B cell (primary cell): ENCODE results near the gene EFNA5. TPM values are rescaled to one million over a fixed set of nuclear protein-coding genes. Genes with fewer than 3 reads are reported as not detected.
A peak's percentile ranks its signal among the peaks of the same experiment; 100 is the strongest.

Experiments
- ATAC-seq: fragments of 200-7000 bp; cut with Tn5 transposase; one replicate; pipeline ENCODE4 v1.10.0; 2021; ENCODE audit warnings: low read depth, mild to moderate bottlenecking, moderate number of reproducible peaks, moderate library complexity
- CTCF ChIA-PET: fragments of 350-600 bp; sonication (Branson Sonifier 250); formaldehyde crosslinking; loops from one replicate; lab custom pipeline; 2021; ENCODE audit warnings: antibody characterized with exemption, inconsistent platforms; lab: Charles Lee
- POLR2A ChIA-PET: fragments of 350-600 bp; sonication (Branson Sonifier 250); formaldehyde crosslinking; loops from one replicate; lab custom pipeline; 2021; ENCODE audit warnings: antibody characterized with exemption; lab: Charles Lee
- DNase-seq: peaks from one replicate; pipeline ENCODE4 v3.0.0; 2013
- H2AFZ ChIP-seq: 2 replicates; pipeline ENCODE4 v1.6.1; 2012; ENCODE audit warnings: mild to moderate bottlenecking, low read depth, low read length; ENCODE audit not compliant: insufficient read depth, poor library complexity, severe bottlenecking
- H3K27ac ChIP-seq, 2 donors: 1 replicate in 1 of 2; 2 replicates in 1 of 2; pipeline ENCODE4 v1.5.1; 2012 to 2013; ENCODE audit warnings: low read length in 2 of 2, mild to moderate bottlenecking in 2 of 2, moderate library complexity in 1 of 2
- H3K27me3 ChIP-seq, 4 experiments: fragments of 200-600 bp in 1 of 4; sonication (generic) in 1 of 4; replicated peaks in 1 of 4; 1 replicate in 2 of 4; 2 replicates in 2 of 4; pipeline versions ENCODE4 v1.6.1 to v1.7.0; 2013 to 2016; ENCODE audit warnings: low read length in 3 of 4, mild to moderate bottlenecking in 2 of 4, mixed read lengths in 1 of 4, moderate library complexity in 1 of 4; ENCODE audit not compliant: insufficient read depth in 4 of 4, control insufficient read depth in 3 of 4; ENCODE audit errors: control extremely low read depth in 1 of 4
- H3K36me3 ChIP-seq, 2 experiments: replicated peaks in 1 of 2; 1 replicate in 1 of 2; 2 replicates in 1 of 2; pipeline versions ENCODE4 v1.6.1 to v1.7.1; 2013; ENCODE audit warnings: low read length in 1 of 2; ENCODE audit not compliant: insufficient read depth in 2 of 2, control insufficient read depth in 1 of 2; ENCODE audit errors: control extremely low read depth in 1 of 2, extremely low read depth in 1 of 2
- H3K4me1 ChIP-seq, 2 donors: fragments of 200-600 bp in 1 of 2; sonication (generic) in 1 of 2; 1 replicate in 1 of 2; 2 replicates in 1 of 2; pipeline versions ENCODE4 v1.5.1 to v1.6.1; 2013 to 2017; ENCODE audit warnings: low read length in 2 of 2; ENCODE audit not compliant: control insufficient read depth in 2 of 2, insufficient read depth in 2 of 2
- H3K4me2 ChIP-seq: replicated peaks from 2 replicates; pipeline ENCODE3; 2012; ENCODE audit warnings: mild to moderate bottlenecking, low read depth, low read length; ENCODE audit not compliant: poor library complexity, severe bottlenecking
- H3K4me3 ChIP-seq, 5 experiments: fragments of 200-600 bp in 1 of 5; sonication (generic) in 1 of 5; 1 replicate in 3 of 5; 2 replicates in 2 of 5; pipeline versions ENCODE4 v1.5.1 to v1.7.0; 2011 to 2016; ENCODE audit warnings: low read length in 4 of 5, mild to moderate bottlenecking in 4 of 5, low read depth in 2 of 5, control low read depth in 1 of 5, moderate library complexity in 1 of 5; ENCODE audit not compliant: insufficient read depth in 1 of 5; ENCODE audit errors: control extremely low read depth in 1 of 5, extremely low read depth in 1 of 5
- H3K79me2 ChIP-seq: fragments of 200-600 bp; sonication (generic); one replicate; pipeline ENCODE4 v1.6.0; 2016; ENCODE audit warnings: low read length; ENCODE audit not compliant: control insufficient read depth, insufficient read depth
- H3K9ac ChIP-seq: fragments of 200-600 bp; sonication (generic); 2 replicates; pipeline ENCODE4 v1.6.1; 2017; ENCODE audit warnings: mild to moderate bottlenecking, low read length, moderate library complexity
- H3K9me3 ChIP-seq, 3 donors: one replicate each; pipeline versions ENCODE4 v1.6.1 to v1.7.1; 2013; ENCODE audit warnings: low read length in 2 of 3; ENCODE audit not compliant: control insufficient read depth in 2 of 3, insufficient read depth in 1 of 3; ENCODE audit errors: control extremely low read depth in 1 of 3
- H4K20me1 ChIP-seq: 2 replicates; pipeline ENCODE4 v1.6.0; 2012; ENCODE audit warnings: mild to moderate bottlenecking, low read length; ENCODE audit not compliant: insufficient read depth, control insufficient read depth, poor library complexity, severe bottlenecking
- H3K27ac Mint-ChIP-seq: one replicate; pipeline ENCODE4 v1.8.0; 2021; ENCODE audit warnings: mixed read lengths
- H3K27me3 Mint-ChIP-seq: one replicate; pipeline ENCODE4 v1.8.0; 2021; ENCODE audit warnings: mixed read lengths
- H3K4me1 Mint-ChIP-seq: one replicate; pipeline ENCODE4 v1.8.0; 2021; ENCODE audit warnings: mixed read lengths
- H3K4me3 Mint-ChIP-seq: one replicate; pipeline ENCODE4 v1.8.0; 2021; ENCODE audit warnings: mixed read lengths
- H3K9me3 Mint-ChIP-seq: one replicate; pipeline ENCODE4 v1.8.0; 2022; ENCODE audit warnings: mixed read lengths; ENCODE audit not compliant: insufficient read depth
- EZH2 ChIP-seq: IDR thresholded peaks from 2 replicates; pipeline ENCODE4 v1.6.1; 2012; ENCODE audit warnings: borderline replicate concordance, low read depth, mild to moderate bottlenecking, moderate library complexity, low read length; ENCODE audit not compliant: insufficient read depth, poor library complexity, severe bottlenecking
- WGBS: methylation state at CpG from one replicate; pipeline ENCODE4 v1.1.5; 2013; ENCODE audit warnings: missing lambda C conversion rate; ENCODE audit not compliant: insufficient coverage; 5-methylcytosine and 5-hydroxymethylcytosine counted together
- intact Hi-C: fragments of 100-400 bp; cut with micrococcal nuclease; formaldehyde crosslinking; loops from one replicate; pipeline ENCODE4 v1.10.0; 2022
- polyA plus RNA-seq: library from polyadenylated mRNA; depleted of rRNA; stranded (reverse); fragments of >200 nt; gene quantifications from 2 replicates; pipeline ENCODE4 v1.2.3, GENCODE V29; 2012
- total RNA-seq, 2 donors: library from RNA; stranded (reverse); fragments of 120-200 nt in 1 of 2; gene quantifications; 1 replicate in 1 of 2; 2 replicates in 1 of 2; pipeline versions ENCODE4 v1.2.3 to v1.2.4, GENCODE V29; 2013 to 2022
- TF ChIP-seq, protein P1 (sequence below): fragments of 200-600 bp; IDR thresholded peaks from one replicate; pipeline ENCODE4 v1.8.0; 2022; ENCODE audit warnings: antibody characterized with exemption, mild to moderate bottlenecking

Gene EFNA5
- total and polyA plus RNA-seq, 2 donors (not counting 1 experiment from before 2014, with no cell fraction given): not detected

DNA sequence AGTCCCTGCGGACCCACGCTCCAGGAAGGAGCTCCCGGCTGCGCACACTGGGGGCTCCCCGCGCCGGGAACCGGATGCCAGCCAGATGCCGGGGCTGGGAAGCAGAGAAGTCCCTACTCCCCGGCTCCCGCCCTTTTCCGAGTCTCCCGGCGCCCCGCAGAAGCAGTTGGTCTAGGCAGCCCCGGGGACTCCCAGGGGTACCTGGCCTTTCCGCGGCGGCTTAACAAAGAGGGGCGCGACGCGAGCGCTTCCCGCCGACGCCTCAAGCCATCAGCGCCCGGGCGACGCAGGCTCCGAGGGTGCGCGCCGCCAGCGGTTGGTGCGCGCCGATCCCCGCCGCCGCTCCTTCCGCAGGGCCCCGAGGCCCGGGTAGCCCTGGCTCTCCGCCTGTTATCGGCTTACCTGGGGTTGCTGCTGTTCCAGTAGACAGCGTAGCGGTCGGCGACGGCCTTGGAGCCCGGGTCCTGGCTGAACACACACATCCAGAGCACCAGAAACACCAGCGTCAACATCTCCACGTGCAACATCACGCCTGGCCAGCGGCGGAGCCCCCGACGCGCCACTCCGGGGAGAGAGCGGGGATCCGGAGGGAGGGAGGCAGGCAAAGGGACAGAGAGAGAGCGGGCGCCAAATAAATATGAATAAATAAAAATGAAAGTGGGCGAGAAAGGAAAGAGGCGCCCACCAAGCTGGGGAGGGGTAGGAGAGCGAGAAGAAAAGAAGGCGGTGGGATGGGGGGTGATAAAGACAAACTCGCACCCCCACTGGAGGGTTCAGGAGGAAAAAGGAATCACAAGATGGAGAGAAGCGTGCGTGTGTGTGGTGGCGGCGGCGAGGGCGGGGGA is 428 bp downstream of the EFNA5 start:
- H3K36me3 ChIP-seq: no peaks in the 10 kb centered on the region
- peak overlapping the region; percentile 90 for H3K4me2 ChIP-seq
- TF ChIP-seq, protein P1, sequence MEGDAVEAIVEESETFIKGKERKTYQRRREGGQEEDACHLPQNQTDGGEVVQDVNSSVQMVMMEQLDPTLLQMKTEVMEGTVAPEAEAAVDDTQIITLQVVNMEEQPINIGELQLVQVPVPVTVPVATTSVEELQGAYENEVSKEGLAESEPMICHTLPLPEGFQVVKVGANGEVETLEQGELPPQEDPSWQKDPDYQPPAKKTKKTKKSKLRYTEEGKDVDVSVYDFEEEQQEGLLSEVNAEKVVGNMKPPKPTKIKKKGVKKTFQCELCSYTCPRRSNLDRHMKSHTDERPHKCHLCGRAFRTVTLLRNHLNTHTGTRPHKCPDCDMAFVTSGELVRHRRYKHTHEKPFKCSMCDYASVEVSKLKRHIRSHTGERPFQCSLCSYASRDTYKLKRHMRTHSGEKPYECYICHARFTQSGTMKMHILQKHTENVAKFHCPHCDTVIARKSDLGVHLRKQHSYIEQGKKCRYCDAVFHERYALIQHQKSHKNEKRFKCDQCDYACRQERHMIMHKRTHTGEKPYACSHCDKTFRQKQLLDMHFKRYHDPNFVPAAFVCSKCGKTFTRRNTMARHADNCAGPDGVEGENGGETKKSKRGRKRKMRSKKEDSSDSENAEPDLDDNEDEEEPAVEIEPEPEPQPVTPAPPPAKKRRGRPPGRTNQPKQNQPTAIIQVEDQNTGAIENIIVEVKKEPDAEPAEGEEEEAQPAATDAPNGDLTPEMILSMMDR: no peak
- no peak for TF ChIP-seq EZH2
- H3K4me3 Mint-ChIP-seq: peak overlapping the region; percentile 77
- H2AFZ ChIP-seq: peak overlapping the region; percentile 38
- no peaks in the 10 kb centered on the region for H4K20me1 ChIP-seq
- no peak overlapping the region for H3K9ac ChIP-seq
- 2% methylated on average over 69 of the region's 77 CpGs for WGBS
- intact Hi-C loops: no loop called here
- H3K9me3 ChIP-seq: peaks cover 0 to 11% (median 0%) of the 10 kb centered on the region in 3 donors
- peaks cover 37 to 38% of the 10 kb centered on the region in 2 donors for H3K4me1 ChIP-seq
- peaks cover 31% of the 10 kb centered on the region for H3K4me1 Mint-ChIP-seq
- POLR2A ChIA-PET: no interaction called here
- H3K9me3 Mint-ChIP-seq: no peaks in the 10 kb centered on the region
- H3K27me3 Mint-ChIP-seq: peaks cover 64% of the 10 kb centered on the region
- CTCF ChIA-PET: no interaction called here
- DNase-seq (peak; percentile 15), ATAC-seq (no peak)
- H3K27ac ChIP-seq: no peak overlapping the region
- no peaks in the 10 kb centered on the region for H3K79me2 ChIP-seq
- no peak overlapping the region for H3K27ac Mint-ChIP-seq
- H3K4me3 ChIP-seq: peak overlapping the region in 3 of 5 experiments; percentile 8 to 62 (median 12)
- H3K27me3 ChIP-seq: peaks cover 0 to 57% (median 30%) of the 10 kb centered on the region in 4 experiments
